Measurements from ENCODE around the gene F10. TPM values are rescaled to one million over a fixed set of nuclear protein-coding genes. Genes with fewer than 3 reads are reported as not detected.
A peak's percentile ranks its signal among the peaks of the same experiment; 100 is the strongest.

Gene F10
- total RNA-seq, 6 donors from 2014 or later = 5.3 to 25.0 (median 8.8) TPM

DNA sequence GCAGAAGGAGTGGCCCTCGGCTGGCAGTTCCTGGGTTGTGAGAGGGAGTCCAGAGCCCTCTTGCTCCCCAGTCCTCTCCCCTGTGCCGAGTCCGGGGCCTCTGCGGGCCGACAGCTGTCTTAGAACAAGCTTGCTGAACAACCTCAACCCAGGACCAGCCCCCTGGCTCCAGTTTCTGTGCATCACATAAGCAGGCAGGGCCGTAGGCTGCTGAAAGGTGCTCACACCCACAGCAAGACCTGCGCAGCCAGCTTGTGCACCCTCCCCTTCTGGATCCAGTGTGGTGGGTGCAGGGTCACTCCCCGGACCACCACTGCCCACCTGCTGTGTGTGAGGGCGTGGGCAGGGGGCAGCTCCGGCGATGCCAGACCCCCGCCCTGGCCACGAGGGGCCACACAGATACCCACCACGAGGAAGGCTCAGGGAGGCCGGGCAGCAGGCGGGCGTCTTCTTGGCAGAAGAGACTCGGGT is 42.2 kb upstream of the F10 start:
- 89 to 95% methylated on average over 4 to 18 of the region's 18 CpGs for WGBS, 2 donors
- H3K4me1 ChIP-seq = peaks cover 0 to 8% (median 6%) of the 10 kb centered on the region in 4 donors
- TF ChIP-seq POLR2A (IDR thresholded peaks at IDR 0.05) = no peak
- TF ChIP-seq, protein P1, sequence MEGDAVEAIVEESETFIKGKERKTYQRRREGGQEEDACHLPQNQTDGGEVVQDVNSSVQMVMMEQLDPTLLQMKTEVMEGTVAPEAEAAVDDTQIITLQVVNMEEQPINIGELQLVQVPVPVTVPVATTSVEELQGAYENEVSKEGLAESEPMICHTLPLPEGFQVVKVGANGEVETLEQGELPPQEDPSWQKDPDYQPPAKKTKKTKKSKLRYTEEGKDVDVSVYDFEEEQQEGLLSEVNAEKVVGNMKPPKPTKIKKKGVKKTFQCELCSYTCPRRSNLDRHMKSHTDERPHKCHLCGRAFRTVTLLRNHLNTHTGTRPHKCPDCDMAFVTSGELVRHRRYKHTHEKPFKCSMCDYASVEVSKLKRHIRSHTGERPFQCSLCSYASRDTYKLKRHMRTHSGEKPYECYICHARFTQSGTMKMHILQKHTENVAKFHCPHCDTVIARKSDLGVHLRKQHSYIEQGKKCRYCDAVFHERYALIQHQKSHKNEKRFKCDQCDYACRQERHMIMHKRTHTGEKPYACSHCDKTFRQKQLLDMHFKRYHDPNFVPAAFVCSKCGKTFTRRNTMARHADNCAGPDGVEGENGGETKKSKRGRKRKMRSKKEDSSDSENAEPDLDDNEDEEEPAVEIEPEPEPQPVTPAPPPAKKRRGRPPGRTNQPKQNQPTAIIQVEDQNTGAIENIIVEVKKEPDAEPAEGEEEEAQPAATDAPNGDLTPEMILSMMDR (IDR thresholded peaks at IDR 0.05) = no peak
- TF ChIP-seq POLR2AphosphoS5 (IDR thresholded peaks at IDR 0.05) = no peak
- no peak for TF ChIP-seq EP300 (IDR thresholded peaks at IDR 0.05)
- H3K27ac ChIP-seq = no peak overlapping the region
- ATAC-seq (ENCODE audit: low FRiP score in 2 of 2) = no peak
- no peaks in the 10 kb centered on the region for H3K27me3 ChIP-seq
- peaks cover 0 to 82% (median 22%) of the 10 kb centered on the region in 4 donors for H3K36me3 ChIP-seq
- no peak overlapping the region for H3K4me3 ChIP-seq
- H3K9me3 ChIP-seq = no peaks in the 10 kb centered on the region
- peak in 1 of 2 donors; percentile 66 for DNase-seq

DNA sequence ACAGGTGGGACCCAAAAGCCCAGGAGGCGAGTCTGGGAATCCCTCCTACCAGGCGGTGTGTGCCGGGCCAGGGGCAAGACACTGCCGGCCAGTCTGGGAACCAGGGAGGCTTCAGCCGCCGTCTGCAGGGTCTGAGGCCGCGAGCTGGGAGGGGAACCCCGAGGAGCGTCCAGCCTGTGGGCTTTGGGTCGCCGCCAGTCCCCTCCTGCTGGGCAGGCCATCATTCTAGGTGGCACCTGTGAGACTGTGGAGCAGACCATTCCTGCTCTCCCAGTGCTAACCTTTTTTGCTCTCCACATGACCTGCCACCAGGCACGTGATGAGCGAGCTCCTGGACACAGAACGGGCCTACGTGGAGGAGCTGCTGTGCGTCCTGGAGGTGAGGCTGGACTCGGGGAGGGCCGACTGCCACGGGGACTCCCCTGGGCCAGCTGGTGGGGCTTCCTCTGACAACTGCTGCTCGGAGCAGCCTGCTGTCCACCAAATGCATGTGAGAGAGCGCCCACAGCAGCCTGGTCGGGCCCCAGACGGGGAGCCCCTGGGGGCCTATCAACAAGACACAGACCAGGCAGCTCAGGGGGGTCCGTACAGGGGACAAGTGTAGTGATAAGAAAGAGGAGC is 41.6 kb upstream of the F10 start:
- TF ChIP-seq, protein P1 (IDR thresholded peaks at IDR 0.05) = no peak
- TF ChIP-seq EP300 (IDR thresholded peaks at IDR 0.05) (no peak), POLR2AphosphoS5 (IDR thresholded peaks at IDR 0.05) (no peak), POLR2A (IDR thresholded peaks at IDR 0.05) (no peak)
- Histone ChIP-seq H3K4me3 (no peak overlapping the region), H3K36me3 (peaks cover 0 to 77% (median 23%) of the 10 kb centered on the region in 4 donors), H3K27me3 (no peaks in the 10 kb centered on the region), H3K9me3 (no peaks in the 10 kb centered on the region), H3K4me1 (peaks cover 0 to 8% (median 6%) of the 10 kb centered on the region in 4 donors), H3K27ac (no peak overlapping the region)
- no peak for ATAC-seq (ENCODE audit: low FRiP score in 2 of 2)
- 86 to 90% methylated on average over 8 to 25 of the region's 25 CpGs for WGBS, 2 donors
- DNase-seq = peak in 1 of 2 donors; percentile 76

DNA sequence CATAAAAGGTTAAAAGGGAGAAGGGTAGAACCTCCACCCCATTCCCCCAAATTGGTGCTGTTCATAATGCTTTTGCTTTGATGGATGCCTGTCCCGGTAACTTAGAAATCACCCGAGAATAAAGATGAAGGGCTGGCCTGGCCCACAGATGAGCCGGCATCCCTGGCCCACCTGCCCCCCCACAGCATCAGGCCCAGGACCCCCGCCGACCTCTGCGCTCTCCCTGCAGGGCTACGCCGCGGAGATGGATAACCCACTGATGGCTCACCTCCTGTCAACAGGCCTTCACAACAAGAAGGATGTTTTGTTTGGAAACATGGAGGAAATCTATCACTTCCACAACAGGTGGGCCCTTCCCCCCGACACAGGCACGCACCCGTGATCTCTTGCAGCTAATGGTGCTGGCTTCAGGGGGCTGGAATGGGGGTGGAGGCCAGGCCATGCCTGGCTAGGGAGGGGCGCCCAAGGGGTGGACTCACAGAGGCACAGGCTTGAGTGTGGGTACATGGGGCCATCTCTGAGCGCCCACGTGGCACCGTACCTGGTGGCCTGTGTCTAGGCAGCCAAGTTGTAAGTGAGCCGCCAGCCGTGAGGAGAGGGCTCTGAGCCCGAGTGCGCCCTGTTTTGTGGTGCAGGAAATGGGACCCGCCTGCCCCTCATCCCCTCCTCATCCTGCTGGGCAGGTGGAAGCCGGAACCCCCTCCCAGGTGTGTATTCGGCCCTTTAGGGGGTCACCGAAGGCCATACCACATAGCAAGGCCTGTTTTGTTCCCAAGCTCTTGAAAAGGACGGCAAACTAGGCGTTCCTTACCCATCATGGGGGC is 40.2 kb upstream of the F10 start:
- H3K9me3 ChIP-seq = no peaks in the 10 kb centered on the region
- peaks cover 0 to 8% (median 6%) of the 10 kb centered on the region in 4 donors for H3K4me1 ChIP-seq
- H3K27ac ChIP-seq = no peak overlapping the region
- no peak for ATAC-seq (ENCODE audit: low FRiP score in 2 of 2)
- WGBS, 2 donors = 87 to 94% methylated on average over 18 to 25 of the region's 26 CpGs
- H3K36me3 ChIP-seq = peaks cover 0 to 76% (median 20%) of the 10 kb centered on the region in 4 donors
- TF ChIP-seq, protein P1 (IDR thresholded peaks at IDR 0.05) = no peak
- TF ChIP-seq POLR2A (IDR thresholded peaks at IDR 0.05) = no peak
- no peak for TF ChIP-seq POLR2AphosphoS5 (IDR thresholded peaks at IDR 0.05)
- TF ChIP-seq EP300 (IDR thresholded peaks at IDR 0.05) = no peak
- H3K27me3 ChIP-seq = no peaks in the 10 kb centered on the region
- DNase-seq = peak in 1 of 2 donors; percentile 52
- H3K4me3 ChIP-seq = no peak overlapping the region

DNA sequence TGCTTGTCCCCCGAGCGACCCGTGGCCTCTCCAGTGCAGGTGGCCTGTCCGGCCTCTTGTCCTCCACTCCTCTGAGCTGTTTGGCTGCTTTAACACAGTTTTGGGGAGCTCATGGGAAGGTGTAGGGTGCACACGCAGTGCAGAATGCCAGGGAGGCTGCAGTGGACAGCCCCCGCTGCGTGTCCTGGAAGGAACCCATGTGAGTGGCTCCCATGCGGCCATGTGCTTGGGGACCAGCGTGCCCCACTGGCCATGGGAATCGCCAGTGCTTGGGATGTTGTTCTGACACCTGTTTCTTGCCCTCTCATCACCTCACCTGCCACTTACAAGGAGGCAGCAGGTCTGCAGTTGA is 39.6 kb upstream of the F10 start:
- H3K9me3 ChIP-seq = no peaks in the 10 kb centered on the region
- H3K27ac ChIP-seq = peak overlapping the region in 1 of 4 donors; percentile 44
- H3K36me3 ChIP-seq = peaks cover 0 to 76% (median 22%) of the 10 kb centered on the region in 4 donors
- WGBS, 2 donors = 85 to 86% methylated on average over 10 of the region's 10 CpGs
- H3K27me3 ChIP-seq = no peaks in the 10 kb centered on the region
- ATAC-seq (ENCODE audit: low FRiP score in 2 of 2) (no peak), DNase-seq (peak in 1 of 2 donors; percentile 55)
- peaks cover 0 to 8% (median 6%) of the 10 kb centered on the region in 4 donors for H3K4me1 ChIP-seq
- TF ChIP-seq POLR2A (IDR thresholded peaks at IDR 0.05) (no peak), POLR2AphosphoS5 (IDR thresholded peaks at IDR 0.05) (no peak), EP300 (IDR thresholded peaks at IDR 0.05) (no peak)
- TF ChIP-seq, protein P1 (IDR thresholded peaks at IDR 0.05) = no peak
- H3K4me3 ChIP-seq = no peak overlapping the region
